Ishikawa (cell line): ENCODE results near the gene METTL15.

ENCODE experiments used
- CREB1 ChIP-seq: IDR thresholded peaks from 2 replicates; pipeline ENCODE4 v1.6.1; 2012; ENCODE audit warnings: low read depth
- EP300 ChIP-seq: IDR thresholded peaks from 2 replicates; pipeline ENCODE4 v1.6.1; 2012; ENCODE audit warnings: borderline replicate concordance
- TAF1 ChIP-seq: IDR thresholded peaks from 2 replicates; pipeline ENCODE4 v1.6.1; 2012; ENCODE audit warnings: low read depth, mild to moderate bottlenecking
- TCF12 ChIP-seq: IDR thresholded peaks from 2 replicates; pipeline ENCODE4 v1.6.1; 2012; ENCODE audit warnings: low read depth
- YY1 ChIP-seq: IDR thresholded peaks from 2 replicates; pipeline ENCODE4 v1.6.1; 2012; ENCODE audit warnings: low read depth
- TF ChIP-seq, protein P1 (sequence below): IDR thresholded peaks from 2 replicates; pipeline ENCODE4 v1.6.1; 2012
- TF ChIP-seq, protein P2 (sequence below): IDR thresholded peaks from 2 replicates; pipeline ENCODE4 v1.6.1; 2012; ENCODE audit warnings: low read depth, mild to moderate bottlenecking
- TF ChIP-seq, protein P3 (sequence below): IDR thresholded peaks from 2 replicates; pipeline ENCODE4 v1.6.1; 2012

DNA sequence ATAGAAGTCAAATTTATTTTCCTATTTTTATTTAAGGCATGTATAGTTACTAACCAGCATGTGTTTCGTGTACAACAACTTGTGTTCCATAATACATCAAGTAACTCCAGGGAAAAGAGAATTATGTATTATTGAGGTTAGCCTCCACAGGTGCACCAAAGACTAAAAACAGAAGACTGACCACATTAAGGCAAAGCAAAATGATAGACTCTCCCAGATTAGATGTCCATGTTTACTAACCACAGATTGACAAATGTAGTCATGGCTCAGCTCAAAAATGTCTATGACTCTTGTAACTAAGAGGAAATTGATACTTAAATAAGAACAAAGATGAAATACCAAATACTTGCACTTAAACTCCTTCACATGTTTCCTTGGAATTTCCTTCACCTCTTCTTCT is 238.5 kb downstream of the METTL15 start:
- TF ChIP-seq EP300 (no peak), TAF1 (no peak), YY1 (no peak), CREB1 (no peak), TCF12 (no peak)
- TF ChIP-seq, protein P1, sequence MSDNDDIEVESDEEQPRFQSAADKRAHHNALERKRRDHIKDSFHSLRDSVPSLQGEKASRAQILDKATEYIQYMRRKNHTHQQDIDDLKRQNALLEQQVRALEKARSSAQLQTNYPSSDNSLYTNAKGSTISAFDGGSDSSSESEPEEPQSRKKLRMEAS = no peak
- TF ChIP-seq, protein P2, sequence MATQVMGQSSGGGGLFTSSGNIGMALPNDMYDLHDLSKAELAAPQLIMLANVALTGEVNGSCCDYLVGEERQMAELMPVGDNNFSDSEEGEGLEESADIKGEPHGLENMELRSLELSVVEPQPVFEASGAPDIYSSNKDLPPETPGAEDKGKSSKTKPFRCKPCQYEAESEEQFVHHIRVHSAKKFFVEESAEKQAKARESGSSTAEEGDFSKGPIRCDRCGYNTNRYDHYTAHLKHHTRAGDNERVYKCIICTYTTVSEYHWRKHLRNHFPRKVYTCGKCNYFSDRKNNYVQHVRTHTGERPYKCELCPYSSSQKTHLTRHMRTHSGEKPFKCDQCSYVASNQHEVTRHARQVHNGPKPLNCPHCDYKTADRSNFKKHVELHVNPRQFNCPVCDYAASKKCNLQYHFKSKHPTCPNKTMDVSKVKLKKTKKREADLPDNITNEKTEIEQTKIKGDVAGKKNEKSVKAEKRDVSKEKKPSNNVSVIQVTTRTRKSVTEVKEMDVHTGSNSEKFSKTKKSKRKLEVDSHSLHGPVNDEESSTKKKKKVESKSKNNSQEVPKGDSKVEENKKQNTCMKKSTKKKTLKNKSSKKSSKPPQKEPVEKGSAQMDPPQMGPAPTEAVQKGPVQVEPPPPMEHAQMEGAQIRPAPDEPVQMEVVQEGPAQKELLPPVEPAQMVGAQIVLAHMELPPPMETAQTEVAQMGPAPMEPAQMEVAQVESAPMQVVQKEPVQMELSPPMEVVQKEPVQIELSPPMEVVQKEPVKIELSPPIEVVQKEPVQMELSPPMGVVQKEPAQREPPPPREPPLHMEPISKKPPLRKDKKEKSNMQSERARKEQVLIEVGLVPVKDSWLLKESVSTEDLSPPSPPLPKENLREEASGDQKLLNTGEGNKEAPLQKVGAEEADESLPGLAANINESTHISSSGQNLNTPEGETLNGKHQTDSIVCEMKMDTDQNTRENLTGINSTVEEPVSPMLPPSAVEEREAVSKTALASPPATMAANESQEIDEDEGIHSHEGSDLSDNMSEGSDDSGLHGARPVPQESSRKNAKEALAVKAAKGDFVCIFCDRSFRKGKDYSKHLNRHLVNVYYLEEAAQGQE = no peak
- TF ChIP-seq, protein P3, sequence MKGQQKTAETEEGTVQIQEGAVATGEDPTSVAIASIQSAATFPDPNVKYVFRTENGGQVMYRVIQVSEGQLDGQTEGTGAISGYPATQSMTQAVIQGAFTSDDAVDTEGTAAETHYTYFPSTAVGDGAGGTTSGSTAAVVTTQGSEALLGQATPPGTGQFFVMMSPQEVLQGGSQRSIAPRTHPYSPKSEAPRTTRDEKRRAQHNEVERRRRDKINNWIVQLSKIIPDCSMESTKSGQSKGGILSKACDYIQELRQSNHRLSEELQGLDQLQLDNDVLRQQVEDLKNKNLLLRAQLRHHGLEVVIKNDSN = no peak
